ENCODE measurements around the gene F2RL2.

DNA sequence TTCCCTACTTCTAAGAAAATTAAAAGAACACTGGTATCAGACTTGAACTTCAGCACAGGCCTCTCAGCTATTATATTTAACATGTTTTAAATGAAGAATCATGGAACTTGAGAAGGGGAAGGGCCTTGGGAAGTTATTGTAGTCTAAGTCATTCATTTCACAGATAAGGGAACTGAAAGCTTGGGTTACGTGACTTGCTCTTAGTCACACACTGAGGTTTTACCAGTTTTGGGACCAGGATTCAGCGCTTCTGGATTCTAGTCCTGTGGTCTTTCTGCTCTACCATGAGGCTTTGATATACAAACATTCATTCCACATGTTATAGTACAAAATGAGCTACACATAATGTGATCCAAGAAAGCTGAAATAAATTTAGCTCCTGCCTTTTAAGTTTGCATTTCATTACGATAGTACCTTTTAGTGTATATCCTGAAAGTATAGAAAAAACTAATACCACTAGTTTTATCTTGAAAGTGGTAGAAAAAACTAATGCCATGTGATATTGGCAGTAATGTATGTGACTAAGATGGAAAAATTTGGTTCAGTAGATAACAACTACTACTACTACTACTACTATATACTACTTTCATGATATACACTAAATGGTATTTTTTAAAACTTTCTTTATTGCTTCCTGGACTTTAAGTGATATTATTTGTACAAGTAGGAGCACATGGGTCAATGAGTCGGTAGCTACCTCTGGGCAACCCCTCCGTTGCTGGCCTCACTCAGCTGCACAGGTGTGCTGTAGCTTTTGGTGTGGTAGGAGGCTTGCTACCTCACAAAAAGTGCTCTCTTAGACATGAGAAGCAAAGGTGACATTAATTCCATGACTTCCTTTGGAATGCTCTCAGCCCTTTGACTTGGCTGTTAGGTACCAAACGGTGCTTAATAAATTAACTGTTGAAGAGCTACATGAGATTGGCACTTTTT is 40.7 kb downstream of the F2RL2 start:
- TF ChIP-seq CTCF (IDR thresholded peaks at IDR 0.05) (no peak), POLR2AphosphoS5 (IDR thresholded peaks at IDR 0.05) (no peak)
